KMS-11 (cell line): ENCODE measurements around the gene HES2.
"Not testable (repeated sequence)": the region's sequence is repeated elsewhere in the genome, so short reads cannot be mapped to it uniquely, and the experiment has no call there.

Experiments used
- H2AFZ ChIP-seq: fragments of 200-600 bp; sonication (generic); 2 replicates; pipeline ENCODE4 v1.6.1; 2016; ENCODE audit warnings: antibody characterized with exemption, mixed run types, low read depth
- H3K27ac ChIP-seq: fragments of 200-600 bp; sonication (generic); 2 replicates; pipeline ENCODE4 v1.6.1; 2016; ENCODE audit warnings: mild to moderate bottlenecking, mixed run types
- H3K27me3 ChIP-seq: fragments of 200-600 bp; sonication (generic); 2 replicates; pipeline ENCODE4 v1.6.1; 2017; ENCODE audit warnings: mild to moderate bottlenecking, low read depth, mixed run types, moderate library complexity; ENCODE audit not compliant: insufficient read depth
- H3K36me3 ChIP-seq: fragments of 200-600 bp; sonication (generic); 2 replicates; pipeline ENCODE4 v1.6.1; 2017; ENCODE audit warnings: mild to moderate bottlenecking, mixed run types; ENCODE audit not compliant: insufficient read depth
- H3K4me1 ChIP-seq: fragments of 200-600 bp; sonication (generic); 2 replicates; pipeline ENCODE4 v1.6.1; 2016; ENCODE audit warnings: mild to moderate bottlenecking, low read depth, mixed run types; ENCODE audit not compliant: poor library complexity, severe bottlenecking
- H3K4me2 ChIP-seq: fragments of 200-600 bp; sonication (generic); 2 replicates; pipeline ENCODE4 v1.7.0; 2016; ENCODE audit warnings: mild to moderate bottlenecking, mixed run types
- H3K4me3 ChIP-seq: fragments of 200-600 bp; sonication (generic); IDR thresholded peaks from 2 replicates; pipeline ENCODE4 v1.6.1; 2017; ENCODE audit warnings: low read depth, low read length, mixed read lengths; ENCODE audit not compliant: insufficient read depth
- H3K79me2 ChIP-seq: fragments of 200-600 bp; sonication (generic); 2 replicates; pipeline ENCODE4 v1.6.1; 2016; ENCODE audit warnings: low read depth, mixed run types; ENCODE audit not compliant: insufficient read depth
- H3K9ac ChIP-seq: fragments of 200-600 bp; sonication (generic); 2 replicates; pipeline ENCODE4 v1.6.1; 2016; ENCODE audit warnings: mild to moderate bottlenecking, mixed run types
- H4K20me1 ChIP-seq: fragments of 200-600 bp; sonication (generic); 2 replicates; pipeline ENCODE4 v1.6.1; 2016; ENCODE audit warnings: mild to moderate bottlenecking, mixed run types; ENCODE audit not compliant: insufficient read depth
- CTCF ChIP-seq: fragments of 200-600 bp; sonication (generic); conservative IDR thresholded peaks from 2 replicates; pipeline ENCODE4 v1.6.1; 2017; ENCODE audit warnings: low read depth, mild to moderate bottlenecking, antibody characterized with exemption, low read length, moderate library complexity, mixed read lengths

HES2 gene

GRCh38 chr1:6440198-6441126 lies 20.7 kb upstream of the HES2 start:
- H3K9ac ChIP-seq = no peak overlapping the region
- H3K4me2 ChIP-seq = peak overlapping the region; percentile 30
- H3K27ac ChIP-seq = no peak overlapping the region
- H3K36me3 ChIP-seq = no peaks in the 10 kb centered on the region
- H3K27me3 ChIP-seq = peaks cover 77% of the 10 kb centered on the region
- no peaks in the 10 kb centered on the region for H3K4me1 ChIP-seq
- no peaks in the 10 kb centered on the region for H4K20me1 ChIP-seq
- peak; percentile 35 for TF ChIP-seq CTCF
- peak overlapping the region; percentile 54 for H2AFZ ChIP-seq
- H3K4me3 ChIP-seq = no peak overlapping the region
- H3K79me2 ChIP-seq = no peaks in the 10 kb centered on the region

- H2AFZ ChIP-seq = no peak overlapping the region
- no peaks in the 10 kb centered on the region for H3K4me1 ChIP-seq
- no peaks in the 10 kb centered on the region for H4K20me1 ChIP-seq
- peaks cover 88% of the 10 kb centered on the region for H3K27me3 ChIP-seq
- no peak overlapping the region for H3K4me2 ChIP-seq
- peak; percentile 91 for TF ChIP-seq CTCF
- H3K27ac ChIP-seq = no peak overlapping the region
- no peak overlapping the region for H3K4me3 ChIP-seq
- H3K9ac ChIP-seq = no peak overlapping the region
- no peaks in the 10 kb centered on the region for H3K36me3 ChIP-seq
- no peaks in the 10 kb centered on the region for H3K79me2 ChIP-seq
Measured at GRCh38 chr1:6438047-6438525, 18.4 kb upstream of the HES2 start.

GRCh38 chr1:6437012-6437700 lies 17.4 kb upstream of the HES2 start:
- not testable (repeated sequence) for H3K4me3 ChIP-seq, H3K79me2 ChIP-seq, H2AFZ ChIP-seq, H3K4me2 ChIP-seq, H3K27ac ChIP-seq, H3K4me1 ChIP-seq, H3K36me3 ChIP-seq, H4K20me1 ChIP-seq, H3K9ac ChIP-seq
- peak; percentile 24; the same call in 1 of the 2 replicates for TF ChIP-seq CTCF
- H3K27me3 ChIP-seq = peaks cover 89% of the 10 kb centered on the region

- not testable (repeated sequence) for H4K20me1 ChIP-seq, H3K4me2 ChIP-seq, H3K27ac ChIP-seq, H3K4me3 ChIP-seq, H3K9ac ChIP-seq, H3K36me3 ChIP-seq, H3K4me1 ChIP-seq, H2AFZ ChIP-seq, H3K79me2 ChIP-seq
- H3K27me3 ChIP-seq = peaks cover 82% of the 10 kb centered on the region
Measured at GRCh38 chr1:6436277-6436676, 16.6 kb upstream of the HES2 start.
